Neuronal stem cell (in vitro differentiated cells): Measurements from ENCODE around the gene CNTNAP3B.
"Not testable (repeated sequence)": the region's sequence is repeated elsewhere in the genome, so short reads cannot be mapped to it uniquely, and the experiment has no call there.

Source experiments
- DNase-seq: peaks from one replicate; pipeline ENCODE4 v3.0.0-alpha.2; 2013; ENCODE audit warnings: low spot score
- H2AFZ ChIP-seq: one replicate; pipeline ENCODE4 v1.6.1; 2013; ENCODE audit warnings: mild to moderate bottlenecking, low read length, inconsistent platforms
- H2AK5ac ChIP-seq: 2 replicates; pipeline ENCODE4 v1.6.1; 2013; ENCODE audit warnings: low read depth, mild to moderate bottlenecking, inconsistent platforms, low read length, moderate library complexity, mixed read lengths
- H2BK120ac ChIP-seq: 2 replicates; pipeline ENCODE4 v1.6.1; 2013; ENCODE audit warnings: low read depth, mild to moderate bottlenecking, inconsistent platforms, low read length, moderate library complexity, mixed read lengths
- H2BK12ac ChIP-seq: one replicate; pipeline ENCODE4 v1.6.1; 2013; ENCODE audit warnings: low read length, inconsistent platforms
- H2BK15ac ChIP-seq: 2 replicates; pipeline ENCODE4 v1.6.1; 2013; ENCODE audit warnings: mild to moderate bottlenecking, low read length, inconsistent platforms, mixed read lengths
- H2BK5ac ChIP-seq: one replicate; pipeline ENCODE4 v1.6.1; 2013; ENCODE audit warnings: inconsistent platforms, mild to moderate bottlenecking, low read length, moderate library complexity
- H3K14ac ChIP-seq: one replicate; pipeline ENCODE4 v1.6.1; 2013; ENCODE audit warnings: low read length, inconsistent platforms
- H3K18ac ChIP-seq: 2 replicates; pipeline ENCODE4 v1.6.1; 2013; ENCODE audit warnings: low read length, inconsistent platforms
- H3K23ac ChIP-seq: 2 replicates; pipeline ENCODE4 v1.6.1; 2013; ENCODE audit warnings: low read depth, mild to moderate bottlenecking, mixed read lengths, low read length, inconsistent platforms; ENCODE audit not compliant: poor library complexity
- H3K27ac ChIP-seq: replicated peaks from 3 replicates; pipeline ENCODE4 v1.5.1; 2013; ENCODE audit warnings: low read length, inconsistent platforms
- H3K27me3 ChIP-seq, 3 experiments: 2 replicates each; pipeline ENCODE4 v1.6.1; 2013; ENCODE audit warnings: low read length in 3 of 3, mild to moderate bottlenecking in 2 of 3, inconsistent platforms in 1 of 3, low read depth in 1 of 3, mixed read lengths in 1 of 3, moderate library complexity in 1 of 3; ENCODE audit not compliant: control insufficient read depth in 3 of 3, insufficient read depth in 3 of 3
- H3K36me3 ChIP-seq, 2 donors: replicated peaks in 1 of 2; 2 replicates each; pipeline ENCODE4 v1.6.1; 2013; ENCODE audit warnings: low read length in 2 of 2; ENCODE audit not compliant: control insufficient read depth in 2 of 2, insufficient read depth in 2 of 2
- H3K4ac ChIP-seq: 2 replicates; pipeline ENCODE4 v1.6.1; 2013; ENCODE audit warnings: inconsistent platforms, mild to moderate bottlenecking, low read length, moderate library complexity
- H3K4me1 ChIP-seq, 2 donors: 1 replicate in 1 of 2; 2 replicates in 1 of 2; pipeline ENCODE4 v1.6.1; 2013; ENCODE audit warnings: low read length in 2 of 2, low read depth in 1 of 2; ENCODE audit not compliant: control insufficient read depth in 2 of 2, insufficient read depth in 1 of 2
- H3K4me2 ChIP-seq: one replicate; pipeline ENCODE4 v1.6.1; 2013; ENCODE audit warnings: mild to moderate bottlenecking, low read length, inconsistent platforms; ENCODE audit not compliant: insufficient read depth, poor library complexity, severe bottlenecking
- H3K4me3 ChIP-seq, 2 donors: 2 replicates each; pipeline ENCODE4 v1.5.1; 2013; ENCODE audit warnings: low read length in 2 of 2, mild to moderate bottlenecking in 2 of 2, inconsistent platforms in 1 of 2, moderate library complexity in 1 of 2
- H3K79me1 ChIP-seq: one replicate; pipeline ENCODE4 v1.6.1; 2013; ENCODE audit warnings: low read depth, mild to moderate bottlenecking, inconsistent platforms, low read length, moderate library complexity
- H3K9ac ChIP-seq: one replicate; pipeline ENCODE4 v1.6.1; 2013; ENCODE audit warnings: mild to moderate bottlenecking, low read depth, low read length, inconsistent platforms; ENCODE audit not compliant: poor library complexity
- H3K9me3 ChIP-seq, 2 donors: replicated peaks in 1 of 2; 2 replicates each; pipeline versions ENCODE3 to v1.6.1; 2013; ENCODE audit warnings: low read length in 2 of 2, mild to moderate bottlenecking in 2 of 2, inconsistent platforms in 1 of 2, low read depth in 1 of 2, mixed read lengths in 1 of 2, moderate library complexity in 1 of 2; ENCODE audit not compliant: control insufficient read depth in 2 of 2, insufficient read depth in 1 of 2
- H4K8ac ChIP-seq: one replicate; pipeline ENCODE4 v1.6.1; 2013; ENCODE audit warnings: low read depth, mild to moderate bottlenecking, inconsistent platforms, low read length, moderate library complexity
- H4K91ac ChIP-seq: one replicate; pipeline ENCODE4 v1.6.1; 2013; ENCODE audit warnings: low read length, low read depth, mild to moderate bottlenecking, inconsistent platforms; ENCODE audit not compliant: poor library complexity
- WGBS, 2 donors: extraction: QIAGEN DNeasy Blood & Tissue Kit; methylation state at CpG; one replicate each; pipeline ENCODE4 v1.1.7; 2013; ENCODE audit warnings: missing lambda C conversion rate in 2 of 2, mixed read lengths in 1 of 2; ENCODE audit not compliant: insufficient read length in 2 of 2, insufficient replicate concordance in 1 of 2; ENCODE audit errors: extremely low coverage in 2 of 2; 5-methylcytosine and 5-hydroxymethylcytosine counted together

The CNTNAP3B gene

DNA sequence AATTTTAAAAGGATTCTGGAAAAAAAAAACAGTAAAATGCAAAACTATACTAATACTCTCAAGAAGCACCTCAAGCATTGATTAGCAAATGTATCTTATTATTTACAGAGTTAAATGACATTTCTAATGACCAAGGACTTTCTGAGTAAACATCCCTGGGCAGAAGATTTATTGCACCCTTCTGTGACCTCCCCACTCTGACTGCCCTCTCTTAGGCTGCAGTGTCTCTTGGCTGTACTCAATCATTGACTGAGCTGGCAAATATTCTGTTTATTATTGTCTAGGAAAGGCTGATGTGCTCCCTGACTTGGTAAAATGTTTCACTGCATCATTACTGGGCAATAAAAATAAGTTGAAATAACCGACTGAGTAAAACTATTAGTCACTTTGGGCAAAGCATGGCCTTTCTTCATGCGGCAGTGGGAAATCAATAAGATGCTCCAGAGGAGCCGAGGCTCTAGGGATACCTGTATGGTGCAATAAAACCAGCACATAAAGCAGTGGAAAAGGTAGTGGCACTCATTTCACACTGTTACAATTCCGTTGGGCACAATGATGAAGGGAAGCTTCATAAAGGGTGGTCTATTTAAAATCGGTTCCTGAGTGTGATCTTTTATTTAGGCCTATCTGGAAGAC lies 151.1 kb downstream of the CNTNAP3B start:
- not testable (repeated sequence) for H2BK5ac ChIP-seq, H2AFZ ChIP-seq, H2BK120ac ChIP-seq, H3K27me3 ChIP-seq, H4K8ac ChIP-seq, H3K27ac ChIP-seq, H3K4ac ChIP-seq, H3K36me3 ChIP-seq, H2BK12ac ChIP-seq, H3K79me1 ChIP-seq, H2BK15ac ChIP-seq, H3K4me1 ChIP-seq, H3K18ac ChIP-seq, H3K9me3 ChIP-seq, H3K9ac ChIP-seq, H2AK5ac ChIP-seq, H4K91ac ChIP-seq, H3K4me2 ChIP-seq, H3K4me3 ChIP-seq, H3K14ac ChIP-seq, DNase-seq, H3K23ac ChIP-seq
- WGBS, 2 donors = no CpG with 5 or more reads among the region's 5 CpGs

- not testable (repeated sequence) for H3K36me3 ChIP-seq
- WGBS, 2 donors = no CpG with 5 or more reads among the region's 17 CpGs
Observed at GRCh38 chr9:41974906-41975305, 154.3 kb downstream of the CNTNAP3B start.

DNA sequence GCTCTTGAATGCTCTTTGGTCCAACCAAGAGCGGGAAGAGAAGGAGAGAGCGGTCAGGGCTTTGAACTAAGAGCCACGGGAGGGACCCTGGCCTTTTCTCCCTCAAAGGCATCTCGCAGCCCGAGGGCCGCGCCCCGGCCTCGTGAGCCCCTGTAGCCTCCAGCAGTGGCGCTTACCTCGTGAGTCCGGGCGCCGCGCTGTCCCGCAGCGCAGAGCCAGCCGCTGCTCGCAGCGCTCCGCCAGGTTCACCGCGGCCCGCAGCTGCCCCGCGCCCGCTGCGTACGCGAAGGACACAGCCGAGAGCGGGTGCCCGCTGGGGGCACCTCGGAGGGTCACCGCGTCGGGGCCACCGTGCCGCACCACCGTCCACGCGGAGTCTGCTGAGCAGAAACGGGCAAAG lies 176.2 kb downstream of the CNTNAP3B start:
- H2BK120ac ChIP-seq, H3K4me2 ChIP-seq, DNase-seq, H3K9me3 ChIP-seq, H3K36me3 ChIP-seq, H3K4me3 ChIP-seq, H4K8ac ChIP-seq, H2BK15ac ChIP-seq, H4K91ac ChIP-seq, H3K14ac ChIP-seq, H3K4ac ChIP-seq, H3K18ac ChIP-seq, H2AFZ ChIP-seq, H3K27me3 ChIP-seq, H3K27ac ChIP-seq, H2BK12ac ChIP-seq, H3K23ac ChIP-seq, H3K9ac ChIP-seq, H2BK5ac ChIP-seq, H3K4me1 ChIP-seq, H2AK5ac ChIP-seq, H3K79me1 ChIP-seq: not testable (repeated sequence)
- WGBS, 2 donors = no CpG with 5 or more reads among the region's 43 CpGs

More at GRCh38 chr9:41974906-41975305, 154.3 kb downstream of the CNTNAP3B start:
- not testable (repeated sequence) for H2BK12ac ChIP-seq, H4K8ac ChIP-seq, H4K91ac ChIP-seq, DNase-seq, H2BK120ac ChIP-seq, H3K79me1 ChIP-seq, H3K9ac ChIP-seq, H3K27ac ChIP-seq, H3K9me3 ChIP-seq, H3K4ac ChIP-seq, H3K4me2 ChIP-seq, H2BK5ac ChIP-seq, H3K4me1 ChIP-seq, H2AFZ ChIP-seq, H2BK15ac ChIP-seq, H3K27me3 ChIP-seq, H3K4me3 ChIP-seq, H3K14ac ChIP-seq, H3K18ac ChIP-seq, H3K23ac ChIP-seq, H2AK5ac ChIP-seq

GRCh38 chr9:41941738-41942137 lies 187.5 kb downstream of the CNTNAP3B start:
- not testable (repeated sequence) for H3K36me3 ChIP-seq, H3K9me3 ChIP-seq, H3K4me1 ChIP-seq, H3K27ac ChIP-seq, H3K14ac ChIP-seq, H3K23ac ChIP-seq, H3K18ac ChIP-seq, H2BK120ac ChIP-seq, H2BK12ac ChIP-seq, H2AK5ac ChIP-seq, H2AFZ ChIP-seq, H3K79me1 ChIP-seq, H3K4me3 ChIP-seq, H3K4ac ChIP-seq, H2BK15ac ChIP-seq, DNase-seq, H4K8ac ChIP-seq, H3K4me2 ChIP-seq, H4K91ac ChIP-seq, H3K27me3 ChIP-seq, H2BK5ac ChIP-seq, H3K9ac ChIP-seq
- WGBS, 2 donors = no CpG with 5 or more reads among the region's 3 CpGs
